GM21528 (cell line): ENCODE measurements around the gene NDUFA9.

Experiments
- ATAC-seq: cut with Tn5 transposase; IDR thresholded peaks from one replicate; pipeline ENCODE4 v1.9.1; 2021; ENCODE audit warnings: mild to moderate bottlenecking, moderate library complexity; ENCODE audit not compliant: unreplicated experiment, low FRiP score

Gene NDUFA9

GRCh38 chr12:4685317-4685716 is 36.4 kb downstream of the NDUFA9 start:
- no peak for ATAC-seq

GRCh38 chr12:4690760-4691159 is 41.8 kb downstream of the NDUFA9 start:
- ATAC-seq, result no peak
